ENCODE measurements around the gene PKHD1.

The PKHD1 gene

GRCh38 chr6:52061481-52061880 lies 25.9 kb downstream of the PKHD1 start:
- no peak for TF ChIP-seq CTCF (IDR thresholded peaks at IDR 0.05)

GRCh38 chr6:52059821-52060220 lies 27.6 kb downstream of the PKHD1 start:
- TF ChIP-seq CTCF (IDR thresholded peaks at IDR 0.05) = no peak

DNA sequence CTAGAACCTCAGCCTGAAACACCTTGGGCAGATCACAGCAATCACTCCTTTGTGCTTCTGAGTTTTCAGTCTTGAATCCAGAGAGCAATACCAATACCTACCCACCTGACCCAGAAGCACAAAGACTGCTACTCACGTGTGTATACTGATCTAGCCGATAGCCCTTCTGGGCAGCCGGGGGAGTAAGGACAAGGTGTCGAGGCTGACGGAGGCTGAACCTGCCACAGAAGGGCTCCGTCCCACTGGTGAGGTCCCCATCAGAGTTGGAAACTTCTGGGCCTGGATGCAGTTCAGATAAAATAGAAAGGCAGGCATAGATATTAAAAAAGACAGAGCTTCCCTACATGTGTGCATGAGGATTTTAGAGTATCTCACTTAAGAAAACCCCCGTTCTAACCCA lies 32.0 kb downstream of the PKHD1 start:
- TF ChIP-seq CTCF (IDR thresholded peaks at IDR 0.05) = no peak

- TF ChIP-seq CTCF (IDR thresholded peaks at IDR 0.05) = no peak
Measured at GRCh38 chr6:52053038-52053695, 34.2 kb downstream of the PKHD1 start.

DNA sequence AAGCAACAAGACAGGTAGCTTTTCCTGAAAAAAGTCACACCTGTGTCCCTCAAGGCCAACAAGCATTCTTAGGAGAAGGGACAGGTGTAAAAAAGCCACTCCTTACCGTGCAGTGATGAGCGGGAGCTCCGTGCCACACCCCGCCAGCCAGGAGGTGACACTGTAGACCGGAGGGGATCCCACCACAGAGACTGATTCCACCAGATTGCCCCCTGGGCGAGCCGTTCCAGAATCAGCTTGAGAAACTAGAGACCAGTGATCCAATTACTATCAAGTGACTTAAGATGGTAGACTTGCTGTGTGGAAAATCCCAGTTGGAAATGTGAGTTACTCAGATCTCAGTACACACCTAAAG lies 37.4 kb downstream of the PKHD1 start:
- no peak for TF ChIP-seq CTCF (IDR thresholded peaks at IDR 0.05)

DNA sequence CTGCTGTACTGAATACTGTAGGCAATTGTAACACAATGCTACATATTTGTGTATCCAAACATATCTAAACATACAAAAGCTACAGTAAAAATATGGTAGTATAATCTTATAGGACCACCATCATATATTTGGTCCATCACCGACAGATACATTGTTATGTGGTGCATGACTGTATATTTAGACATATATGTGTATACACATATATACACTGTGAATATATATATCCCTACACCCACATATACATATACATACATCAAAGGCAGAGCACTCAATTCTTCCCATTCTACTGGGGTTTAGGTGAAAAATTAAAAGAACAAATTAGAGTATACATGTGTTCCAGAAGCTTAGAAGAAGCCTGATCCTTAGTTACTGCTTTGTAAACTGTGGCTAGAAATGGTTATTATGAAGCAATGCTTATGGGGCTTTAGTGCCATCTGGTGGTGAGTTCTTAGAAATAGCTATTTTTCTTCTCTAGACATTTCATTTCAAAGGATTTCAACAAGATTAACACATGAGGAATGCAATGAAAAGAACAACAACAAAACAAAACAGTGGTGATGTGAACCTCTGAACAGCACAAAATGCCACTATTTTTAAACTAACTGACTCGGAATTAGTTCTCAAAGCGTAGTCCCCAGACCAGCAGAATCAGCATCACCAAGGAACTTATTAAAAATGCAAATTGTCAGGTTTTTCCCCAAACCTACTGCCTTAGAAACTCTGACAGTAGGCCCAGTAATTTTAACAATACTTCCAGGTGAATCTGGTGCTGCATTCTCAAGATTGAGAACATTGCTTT lies 38.0 kb downstream of the PKHD1 start:
- peak; percentile 63 for TF ChIP-seq CTCF (IDR thresholded peaks at IDR 0.05)

DNA sequence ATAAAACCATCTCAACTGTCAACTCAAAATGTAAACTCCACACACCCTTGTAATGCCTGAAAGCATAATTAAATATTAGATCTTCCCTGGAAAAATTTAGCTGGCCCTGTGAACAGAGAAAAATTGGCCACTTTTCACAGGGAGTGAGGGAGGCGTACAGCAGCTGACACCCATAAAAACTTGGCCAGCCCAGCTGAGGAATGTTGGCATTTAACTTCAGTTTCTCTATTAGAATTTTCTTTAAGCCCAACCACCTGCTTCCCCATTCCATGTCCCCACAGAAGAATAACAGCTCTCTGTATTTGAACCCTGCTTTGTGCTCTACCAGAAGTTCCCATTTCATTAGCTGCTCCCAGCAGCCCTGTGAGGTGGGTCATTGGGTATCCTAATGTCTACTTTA lies 41.0 kb downstream of the PKHD1 start:
- TF ChIP-seq CTCF (IDR thresholded peaks at IDR 0.05) = no peak

Data from LNCAP (cell line).